OCI-LY3 (cell line): ENCODE measurements around the gene AQP1.

ENCODE experiments used
- EZH2phosphoT487 ChIP-seq: fragments of 200-600 bp; shearing (Covaris generic); IDR thresholded peaks from 2 replicates; pipeline ENCODE4 v1.6.1; 2018; ENCODE audit warnings: antibody characterized with exemption, mixed run types, low read depth
- TF ChIP-seq, protein P1 (sequence below): fragments of 200-600, 300-600 bp; sonication (generic); IDR thresholded peaks from 2 replicates; pipeline ENCODE4 v1.5.1; 2014; ENCODE audit warnings: antibody characterized with exemption, low read length, low read depth

DNA sequence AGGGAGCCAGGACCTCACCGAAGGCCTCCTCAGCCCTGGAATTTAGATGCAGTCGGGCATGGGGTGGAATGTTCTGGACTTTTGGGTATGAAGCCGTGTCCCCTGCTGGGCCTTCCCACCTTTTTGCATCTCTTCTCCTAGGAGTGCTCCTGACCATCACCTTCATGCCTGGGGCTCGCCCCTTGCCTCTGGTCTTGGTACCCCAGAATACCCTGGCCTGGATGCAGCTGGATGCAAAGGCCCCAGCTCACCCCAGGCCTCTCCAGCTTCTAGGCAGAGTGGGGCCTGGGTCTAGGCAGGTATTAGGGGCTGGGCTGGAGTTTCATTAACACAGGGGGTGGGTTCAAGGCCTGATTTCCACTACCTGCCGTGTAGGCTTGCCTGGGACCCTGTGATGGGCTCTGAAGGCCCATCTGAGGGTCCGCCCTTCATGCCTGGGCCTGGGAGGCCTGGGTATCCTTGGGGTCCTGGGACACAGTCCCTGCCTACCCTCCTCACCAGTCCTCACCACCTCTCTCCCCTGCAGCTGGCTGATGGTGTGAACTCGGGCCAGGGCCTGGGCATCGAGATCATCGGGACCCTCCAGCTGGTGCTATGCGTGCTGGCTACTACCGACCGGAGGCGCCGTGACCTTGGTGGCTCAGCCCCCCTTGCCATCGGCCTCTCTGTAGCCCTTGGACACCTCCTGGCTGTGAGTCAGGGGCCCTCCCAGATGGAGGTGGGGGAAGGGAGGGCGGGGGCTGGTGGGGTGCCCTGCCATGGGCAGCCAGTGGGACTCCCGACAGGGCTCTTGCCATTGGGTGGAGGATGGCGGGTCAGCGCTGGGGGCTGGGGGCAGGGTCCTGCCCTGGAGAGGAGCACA is 10.1 kb downstream of the AQP1 start:
- TF ChIP-seq, protein P1, sequence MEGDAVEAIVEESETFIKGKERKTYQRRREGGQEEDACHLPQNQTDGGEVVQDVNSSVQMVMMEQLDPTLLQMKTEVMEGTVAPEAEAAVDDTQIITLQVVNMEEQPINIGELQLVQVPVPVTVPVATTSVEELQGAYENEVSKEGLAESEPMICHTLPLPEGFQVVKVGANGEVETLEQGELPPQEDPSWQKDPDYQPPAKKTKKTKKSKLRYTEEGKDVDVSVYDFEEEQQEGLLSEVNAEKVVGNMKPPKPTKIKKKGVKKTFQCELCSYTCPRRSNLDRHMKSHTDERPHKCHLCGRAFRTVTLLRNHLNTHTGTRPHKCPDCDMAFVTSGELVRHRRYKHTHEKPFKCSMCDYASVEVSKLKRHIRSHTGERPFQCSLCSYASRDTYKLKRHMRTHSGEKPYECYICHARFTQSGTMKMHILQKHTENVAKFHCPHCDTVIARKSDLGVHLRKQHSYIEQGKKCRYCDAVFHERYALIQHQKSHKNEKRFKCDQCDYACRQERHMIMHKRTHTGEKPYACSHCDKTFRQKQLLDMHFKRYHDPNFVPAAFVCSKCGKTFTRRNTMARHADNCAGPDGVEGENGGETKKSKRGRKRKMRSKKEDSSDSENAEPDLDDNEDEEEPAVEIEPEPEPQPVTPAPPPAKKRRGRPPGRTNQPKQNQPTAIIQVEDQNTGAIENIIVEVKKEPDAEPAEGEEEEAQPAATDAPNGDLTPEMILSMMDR: no peak
- TF ChIP-seq EZH2phosphoT487: no peak
